Panc1 (cell line): ENCODE results near the gene CYTH4. TPM values are rescaled to one million over a fixed set of nuclear protein-coding genes. Genes with fewer than 3 reads are reported as not detected.

ENCODE experiments used
- ATAC-seq: fragments of 200-7000 bp; cut with Tn5 transposase; 2 replicates; pipeline ENCODE4 v1.9.1; 2020; ENCODE audit warnings: mild to moderate bottlenecking, moderate library complexity
- BruUV-seq: library from RNA; stranded (reverse); fragments of 400-500 nt; replicated peaks from 2 replicates; lab custom pipeline; 2021; lab: Mats Ljungman, UMichigan
- CTCF ChIA-PET: fragments of 300-600 bp; sonication (Branson Sonifier 250); formaldehyde crosslinking; loops from one replicate; lab custom pipeline; 2022; ENCODE audit warnings: antibody characterized with exemption; lab: Charles Lee
- POLR2A ChIA-PET: fragments of 300-600 bp; sonication (Branson Sonifier 250); formaldehyde crosslinking; loops from one replicate; lab custom pipeline; 2022; ENCODE audit warnings: antibody characterized with exemption; lab: Charles Lee
- DNase-seq: peaks from one replicate; pipeline ENCODE4 v3.0.0-alpha.2; 2010; ENCODE audit warnings: low read depth, low spot score
- H3K27ac ChIP-seq: 2 replicates; pipeline ENCODE4 v1.5.1; 2011; ENCODE audit warnings: mild to moderate bottlenecking, low read length, inconsistent platforms
- H3K27me3 ChIP-seq: fragments of 200-500 bp; sonication (Bioruptor generic); 2 replicates; pipeline ENCODE4 v1.6.0; 2014; ENCODE audit warnings: low read length, inconsistent platforms; ENCODE audit not compliant: control insufficient read depth, insufficient read depth
- H3K36me3 ChIP-seq: fragments of 200-500 bp; sonication (Bioruptor generic); 2 replicates; pipeline ENCODE4 v1.5.1; 2014; ENCODE audit warnings: inconsistent platforms, mild to moderate bottlenecking, low read length, moderate library complexity; ENCODE audit not compliant: control insufficient read depth, insufficient read depth
- H3K4me1 ChIP-seq: 2 replicates; pipeline ENCODE4 v1.5.1; 2011; ENCODE audit warnings: inconsistent platforms, mild to moderate bottlenecking, low read length, moderate library complexity; ENCODE audit not compliant: control insufficient read depth, insufficient read depth
- H3K4me3 ChIP-seq, 2 experiments: 2 replicates each; pipeline ENCODE4 v1.5.1; 2011 to 2012; ENCODE audit warnings: low read depth in 2 of 2, low read length in 2 of 2, mild to moderate bottlenecking in 2 of 2, inconsistent platforms in 1 of 2, moderate library complexity in 1 of 2
- H3K9me3 ChIP-seq: fragments of 200-500 bp; sonication (Bioruptor generic); 2 replicates; pipeline ENCODE4 v1.5.1; 2014; ENCODE audit warnings: low read depth, mild to moderate bottlenecking, inconsistent platforms, low read length, moderate library complexity; ENCODE audit not compliant: control insufficient read depth, insufficient read depth
- CTCF ChIP-seq: fragments of 450-650 bp; IDR thresholded peaks from 2 replicates; pipeline ENCODE4 v1.5.1; 2017; ENCODE audit warnings: mild to moderate bottlenecking
- POLR2AphosphoS5 ChIP-seq: IDR thresholded peaks from 2 replicates; pipeline ENCODE4 v1.6.1; 2012; ENCODE audit warnings: mild to moderate bottlenecking, low read depth, low read length, moderate library complexity
- REST ChIP-seq, 2 experiments: IDR thresholded peaks; 2 replicates each; pipeline ENCODE4 v1.6.1; 2011 to 2012; ENCODE audit warnings: low read depth in 2 of 2, control low read depth in 1 of 2, low read length in 1 of 2, mild to moderate bottlenecking in 1 of 2, moderate library complexity in 1 of 2; ENCODE audit not compliant: insufficient read depth in 1 of 2
- SIN3A ChIP-seq: IDR thresholded peaks from 2 replicates; pipeline ENCODE4 v1.6.1; 2012; ENCODE audit warnings: low read depth, mild to moderate bottlenecking, low read length, moderate library complexity, borderline replicate concordance; ENCODE audit not compliant: insufficient read depth
- TCF7L2 ChIP-seq: IDR thresholded peaks from 2 replicates; pipeline ENCODE4 v1.6.1; 2011; ENCODE audit warnings: mild to moderate bottlenecking, low read depth, low read length, inconsistent platforms
- in situ Hi-C: cut with HindIII; loops from 2 replicates; pipeline ENCODE4 v1.10.0; 2016; ENCODE audit warnings: low sequenced_read_pairs, low pct_unique_long_range_greater_than_20kb
- intact Hi-C: fragments of 100-400 bp; cut with micrococcal nuclease; formaldehyde crosslinking; loops from one replicate; pipeline ENCODE4 v1.10.0; 2022; ENCODE audit not compliant: unreplicated experiment
- total RNA-seq: library from RNA; stranded (reverse); gene quantifications from one replicate; pipeline ENCODE4 v1.2.1, GENCODE V29; 2021; ENCODE audit not compliant: unreplicated experiment

The CYTH4 gene
- total RNA-seq, 1 experiment from 2014 or later, result 1.3 TPM

GRCh38 chr22:37317698-37318210, 35.4 kb downstream of the CYTH4 start:
- no TSS peak for BruUV-seq

More at GRCh38 chr22:37317698-37318210, 35.4 kb downstream of the CYTH4 start:
- no peak overlapping the region for H3K4me3 ChIP-seq
- intact Hi-C loops, result loop anchor here (2.0 to 5.0 kb wide), 2 partner anchors 110 to 139 kb away; partner anchors contain the start of gene ELFN2
- TF ChIP-seq POLR2AphosphoS5, result no peak
- TF ChIP-seq CTCF, result no peak
- no peak for TF ChIP-seq TCF7L2
- TF ChIP-seq SIN3A, result no peak
- TF ChIP-seq REST (IDR thresholded peaks at IDR 0.05; ENCODE audit: insufficient read depth in 1 of 2, low read depth in 2 of 2, low read length in 1 of 2), result no peak
- in situ Hi-C loops, result no loop called here
- DNase-seq, result no peak
- CTCF ChIA-PET, result interaction anchor here (0.5 to 2.7 kb wide), 3 partner anchors 107 to 139 kb away, joined by 3 to 10 read pairs (median 4); no protein-coding TSS in a partner anchor
- H3K36me3 ChIP-seq, result no peaks in the 10 kb centered on the region
- no peaks in the 10 kb centered on the region for H3K27me3 ChIP-seq
- H3K9me3 ChIP-seq, result no peaks in the 10 kb centered on the region
- no peak for ATAC-seq
- peaks cover 20% of the 10 kb centered on the region for H3K4me1 ChIP-seq
- H3K27ac ChIP-seq, result no peak overlapping the region
- POLR2A ChIA-PET, result no interaction called here
